GM18502 (cell line): ENCODE results near the gene C17orf50.

Source experiments
- ATAC-seq: cut with Tn5 transposase; IDR thresholded peaks from one replicate; pipeline ENCODE4 v1.9.1; 2021; ENCODE audit warnings: mild to moderate bottlenecking; ENCODE audit not compliant: unreplicated experiment, poor library complexity

Gene C17orf50

GRCh38 chr17:35760587-35760986 is at the start of gene C17orf50:
TSS of gene C17orf50 (plus strand) at chr17:35760887. CDS start at chr17:35760942, 55 bp downstream.
- ATAC-seq, result no peak

- no peak for ATAC-seq
These were observed 49.7 kb upstream of the C17orf50 start for GRCh38 chr17:35710950-35711349.

GRCh38 chr17:35713069-35713728 is 47.5 kb upstream of the C17orf50 start:
- ATAC-seq, result no peak

GRCh38 chr17:35714988-35715387 is 45.7 kb upstream of the C17orf50 start:
- no peak for ATAC-seq

- no peak for ATAC-seq
These were observed 45.3 kb upstream of the C17orf50 start for GRCh38 chr17:35715416-35715815.

- no peak for ATAC-seq
These were observed 44.5 kb upstream of the C17orf50 start for GRCh38 chr17:35716173-35716572.

GRCh38 chr17:35716897-35717465 is 43.7 kb upstream of the C17orf50 start:
- ATAC-seq, result no peak

- ATAC-seq, result no peak
These were observed 43.2 kb upstream of the C17orf50 start for GRCh38 chr17:35717475-35717874.

- ATAC-seq, result no peak
These were observed 37.0 kb upstream of the C17orf50 start for GRCh38 chr17:35723735-35724134.

GRCh38 chr17:35725058-35725457 is 35.6 kb upstream of the C17orf50 start:
- no peak for ATAC-seq

GRCh38 chr17:35725802-35726126 is 34.9 kb upstream of the C17orf50 start:
- no peak for ATAC-seq

- no peak for ATAC-seq
These were observed 34.3 kb upstream of the C17orf50 start for GRCh38 chr17:35726127-35726952.

- ATAC-seq, result no peak
These were observed 33.7 kb upstream of the C17orf50 start for GRCh38 chr17:35726953-35727460.

- ATAC-seq, result no peak
These were observed 33.1 kb upstream of the C17orf50 start for GRCh38 chr17:35727635-35728034.

- ATAC-seq, result no peak
These were observed 32.1 kb upstream of the C17orf50 start for GRCh38 chr17:35728551-35728950.

- no peak for ATAC-seq
These were observed 31.3 kb upstream of the C17orf50 start for GRCh38 chr17:35729405-35729833.

GRCh38 chr17:35730400-35731005 is 30.2 kb upstream of the C17orf50 start:
- ATAC-seq, result no peak

- ATAC-seq, result no peak
These were observed 29.3 kb upstream of the C17orf50 start, which contains the start of gene RASL10B for GRCh38 chr17:35731239-35731916. TSS of gene RASL10B (plus strand) at chr17:35731639. CDS start at chr17:35735185, 3,546 bp downstream.

- no peak for ATAC-seq
These were observed 28.5 kb upstream of the C17orf50 start for GRCh38 chr17:35731917-35732805.
